GM19099 (cell line): ENCODE data around the gene NCOA1.

ENCODE experiments used
- POLR2A ChIP-seq: IDR thresholded peaks from 3 replicates; pipeline ENCODE4 v1.6.1; 2011; ENCODE audit warnings: low read depth; ENCODE audit not compliant: insufficient read length; ENCODE audit errors: extremely low read depth

NCOA1 gene

GRCh38 chr2:24511198-24511597 is 20.1 kb downstream of the NCOA1 start:
- TF ChIP-seq POLR2A = no peak

- no peak for TF ChIP-seq POLR2A
These were observed 20.8 kb downstream of the NCOA1 start for GRCh38 chr2:24511894-24512293.

GRCh38 chr2:24512404-24512803 is 21.4 kb downstream of the NCOA1 start:
- TF ChIP-seq POLR2A = no peak

- no peak for TF ChIP-seq POLR2A
These were observed 21.8 kb downstream of the NCOA1 start for GRCh38 chr2:24512831-24513230.

GRCh38 chr2:24513281-24514071 is 22.4 kb downstream of the NCOA1 start:
- no peak for TF ChIP-seq POLR2A

DNA sequence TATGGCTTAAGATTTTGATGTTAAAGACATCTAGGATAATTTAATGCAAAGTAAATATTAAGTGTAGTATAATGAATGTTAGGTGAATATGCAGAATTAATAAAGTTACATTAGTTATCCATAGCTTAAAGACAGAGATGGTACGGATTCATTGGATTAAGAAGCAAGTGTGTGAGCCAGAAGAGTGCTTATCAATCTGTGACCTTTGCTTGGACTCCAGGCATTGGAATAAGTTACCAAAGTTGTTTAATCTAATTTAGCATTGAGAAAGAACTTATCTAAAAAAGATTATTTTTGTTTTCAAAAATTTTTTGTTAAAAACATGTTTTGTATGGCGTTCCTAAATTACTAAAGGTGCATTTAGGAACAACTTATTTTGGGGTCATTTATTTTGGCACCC is 23.8 kb downstream of the NCOA1 start:
- TF ChIP-seq POLR2A = no peak

DNA sequence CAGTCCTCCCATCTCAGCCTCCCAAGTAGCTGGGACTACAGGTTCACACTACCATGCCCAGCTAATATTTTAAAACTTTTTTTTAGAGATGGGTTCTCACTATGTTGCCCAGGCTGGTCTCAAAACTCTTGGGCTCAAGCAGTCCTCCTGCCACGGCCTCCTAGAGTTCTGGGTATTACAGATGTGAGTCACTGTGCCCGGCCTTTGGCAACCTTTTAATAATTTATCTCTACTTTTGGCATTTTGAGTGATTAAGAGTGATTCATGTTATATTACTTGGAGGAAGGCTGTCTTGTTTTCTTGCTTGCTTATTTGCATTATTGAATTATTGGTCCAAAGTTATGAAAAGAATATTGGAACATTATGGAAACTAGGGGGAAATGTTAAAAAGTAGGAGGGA is 24.3 kb downstream of the NCOA1 start:
- TF ChIP-seq POLR2A = no peak

DNA sequence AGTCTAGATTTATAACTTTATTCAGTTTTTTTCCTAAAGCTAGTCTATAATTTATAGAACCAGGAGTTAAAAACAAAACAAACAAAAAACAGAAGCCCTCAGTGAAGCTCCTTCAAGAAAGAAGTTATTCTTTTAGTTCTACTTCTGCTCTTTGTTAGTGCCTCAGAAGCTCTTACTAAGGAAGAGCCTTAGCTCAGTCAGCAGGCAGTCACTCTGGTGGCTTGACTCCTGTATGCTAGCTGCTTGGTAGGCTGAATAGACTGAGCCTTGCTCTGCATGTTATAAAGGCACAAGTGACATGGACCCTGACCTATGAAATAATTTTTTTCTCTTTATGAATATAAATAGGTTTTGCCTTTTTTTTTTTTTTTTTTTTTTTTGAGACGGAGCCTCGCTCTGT is 24.8 kb downstream of the NCOA1 start:
- no peak for TF ChIP-seq POLR2A

GRCh38 chr2:24517247-24517646 is 26.2 kb downstream of the NCOA1 start:
- no peak for TF ChIP-seq POLR2A

DNA sequence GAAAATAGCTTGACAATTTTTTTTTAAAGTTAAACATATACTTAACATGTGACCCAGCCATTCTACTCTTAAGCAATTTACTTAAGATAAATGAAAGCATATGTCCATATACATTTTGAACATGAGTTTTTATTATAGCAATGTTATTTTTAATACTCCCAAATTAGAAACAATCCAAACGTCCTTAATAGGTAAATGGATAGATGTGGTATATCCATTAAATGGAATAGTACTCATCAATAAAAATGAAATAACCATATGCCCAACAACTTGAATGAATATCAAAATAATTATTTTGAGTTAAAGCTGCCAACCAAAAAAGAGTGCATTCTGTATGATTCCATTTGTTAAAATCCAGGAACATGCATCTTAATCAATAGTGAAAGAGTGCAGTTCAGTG is 29.1 kb downstream of the NCOA1 start:
- TF ChIP-seq POLR2A = no peak

- TF ChIP-seq POLR2A = no peak
These were observed 30.3 kb downstream of the NCOA1 start for GRCh38 chr2:24521162-24521857.

- TF ChIP-seq POLR2A = no peak
These were observed 31.1 kb downstream of the NCOA1 start for GRCh38 chr2:24521975-24522639.

DNA sequence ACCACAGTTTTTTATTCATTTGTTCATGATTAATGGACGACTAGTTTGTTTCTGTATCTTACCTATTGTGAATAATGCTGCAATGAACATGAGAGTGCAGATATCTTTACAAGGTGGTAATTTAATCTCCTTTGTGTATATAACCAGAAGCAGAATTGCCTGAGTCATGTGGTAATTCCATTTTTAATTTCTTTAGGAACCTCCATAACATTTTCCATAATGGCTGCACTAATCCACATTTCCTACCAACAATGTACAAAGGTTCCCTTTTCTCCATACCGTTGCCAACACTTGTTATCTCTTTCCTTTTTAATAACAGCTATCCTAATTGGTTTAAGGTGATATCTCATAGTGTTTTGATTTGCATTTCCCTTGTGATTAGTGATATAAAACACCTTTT is 36.5 kb downstream of the NCOA1 start:
- TF ChIP-seq POLR2A = no peak

GRCh38 chr2:24530796-24531195 is 39.7 kb downstream of the NCOA1 start:
- TF ChIP-seq POLR2A = no peak

GRCh38 chr2:24538720-24539119 is 47.7 kb downstream of the NCOA1 start:
- TF ChIP-seq POLR2A = no peak

GRCh38 chr2:24539258-24539657 is 48.2 kb downstream of the NCOA1 start:
- TF ChIP-seq POLR2A = no peak
